ENCODE results near the gene MAD2L1.
A peak's percentile ranks its signal among the peaks of the same experiment; 100 is the strongest.
"Not testable (repeated sequence)": the region's sequence is repeated elsewhere in the genome, so short reads cannot be mapped to it uniquely, and the experiment has no call there.

MAD2L1 gene

GRCh38 chr4:120071192-120071795, 4.6 kb upstream of the MAD2L1 start:
- peaks cover 2% of the 10 kb centered on the region for H3K36me3 Mint-ChIP-seq
- no peaks in the 10 kb centered on the region for H3K9me3 Mint-ChIP-seq (ENCODE audit: low read depth)
- no peak overlapping the region for H3K4me3 Mint-ChIP-seq
- H3K27ac Mint-ChIP-seq, result no peak overlapping the region
- H3K27me3 Mint-ChIP-seq, result no peaks in the 10 kb centered on the region
- H3K4me1 Mint-ChIP-seq (ENCODE audit: low read depth), result peaks cover 35% of the 10 kb centered on the region

- Mint-ChIP-seq H3K4me3 (peak overlapping the region; percentile 13), H3K36me3 (peaks cover 2% of the 10 kb centered on the region), H3K9me3 (ENCODE audit: low read depth) (no peaks in the 10 kb centered on the region), H3K4me1 (ENCODE audit: low read depth) (peaks cover 46% of the 10 kb centered on the region), H3K27me3 (no peaks in the 10 kb centered on the region), H3K27ac (peak overlapping the region; percentile 64)
Observed at GRCh38 chr4:120070196-120070595, 3.5 kb upstream of the MAD2L1 start.

GRCh38 chr4:120065974-120066516, 603 bp downstream of the MAD2L1 start:
- Mint-ChIP-seq H3K36me3 (peaks cover 10% of the 10 kb centered on the region), H3K4me3 (peak overlapping the region; percentile 99), H3K27me3 (no peaks in the 10 kb centered on the region), H3K4me1 (ENCODE audit: low read depth) (peaks cover 67% of the 10 kb centered on the region), H3K27ac (peak overlapping the region; percentile 99), H3K9me3 (ENCODE audit: low read depth) (no peaks in the 10 kb centered on the region)

DNA sequence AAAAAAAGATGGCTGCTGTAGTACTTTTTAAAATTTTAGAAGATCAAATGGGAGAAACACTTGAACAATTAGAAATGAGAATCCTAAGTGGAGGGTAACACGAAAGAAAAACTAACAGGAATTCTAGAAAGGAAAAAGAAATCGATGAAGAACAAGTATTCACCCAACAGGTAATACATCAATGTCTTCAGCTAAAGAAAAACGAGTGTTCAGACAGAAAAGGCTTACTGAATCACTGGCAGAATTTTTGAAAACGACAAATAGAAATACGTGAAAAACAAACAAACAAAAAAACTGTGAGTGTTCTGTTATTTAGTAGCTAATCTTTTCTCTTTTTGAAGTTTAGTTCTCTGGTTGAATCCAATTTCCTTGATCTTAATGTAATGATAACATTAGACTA, 1.8 kb downstream of the MAD2L1 start:
- peaks cover 62% of the 10 kb centered on the region for H3K4me1 Mint-ChIP-seq (ENCODE audit: low read depth)
- no peaks in the 10 kb centered on the region for H3K9me3 Mint-ChIP-seq (ENCODE audit: low read depth)
- no peaks in the 10 kb centered on the region for H3K27me3 Mint-ChIP-seq
- H3K4me3 Mint-ChIP-seq, result peak overlapping the region; percentile 99
- H3K36me3 Mint-ChIP-seq, result peaks cover 10% of the 10 kb centered on the region
- peak overlapping the region; percentile 77 for H3K27ac Mint-ChIP-seq

- H3K9me3 Mint-ChIP-seq (ENCODE audit: low read depth); H3K27me3 Mint-ChIP-seq; H3K4me3 Mint-ChIP-seq: not testable (repeated sequence)
- peaks cover 52% of the 10 kb centered on the region for H3K4me1 Mint-ChIP-seq (ENCODE audit: low read depth)
- H3K27ac Mint-ChIP-seq, result peak overlapping the region; percentile 64
- peaks cover 17% of the 10 kb centered on the region for H3K36me3 Mint-ChIP-seq
Observed at GRCh38 chr4:120063711-120064110, 2.9 kb downstream of the MAD2L1 start.

GRCh38 chr4:120062663-120063195, 3.9 kb downstream of the MAD2L1 start:
- Mint-ChIP-seq H3K27me3 (no peaks in the 10 kb centered on the region), H3K4me3 (peak overlapping the region; percentile 4), H3K9me3 (ENCODE audit: low read depth) (no peaks in the 10 kb centered on the region), H3K27ac (peak overlapping the region; percentile 50), H3K4me1 (ENCODE audit: low read depth) (peaks cover 46% of the 10 kb centered on the region), H3K36me3 (peaks cover 17% of the 10 kb centered on the region)

DNA sequence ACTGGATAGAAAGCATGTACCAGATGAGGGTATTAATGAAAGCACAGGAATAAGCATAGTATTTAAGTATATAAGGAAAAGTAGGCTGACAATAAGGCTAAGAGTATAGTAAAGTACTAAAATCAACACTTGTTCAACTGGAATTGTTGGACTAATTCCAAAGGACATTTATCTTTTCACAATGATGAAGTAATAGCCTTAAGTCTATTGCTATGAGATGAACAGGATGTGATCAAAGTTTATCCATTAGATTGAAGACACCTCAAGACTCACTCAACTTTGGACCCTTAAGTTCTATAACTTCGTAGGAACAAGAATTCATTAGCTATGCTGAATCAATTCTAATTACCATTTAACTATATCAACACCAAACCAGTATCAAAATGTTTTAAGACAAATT, 7.6 kb downstream of the MAD2L1 start:
- Mint-ChIP-seq H3K27ac (no peak overlapping the region), H3K4me1 (ENCODE audit: low read depth) (peaks cover 18% of the 10 kb centered on the region), H3K9me3 (ENCODE audit: low read depth) (no peaks in the 10 kb centered on the region), H3K36me3 (peaks cover 21% of the 10 kb centered on the region), H3K27me3 (no peaks in the 10 kb centered on the region), H3K4me3 (no peak overlapping the region)

- H3K4me3 Mint-ChIP-seq, result no peak overlapping the region
- no peaks in the 10 kb centered on the region for H3K27me3 Mint-ChIP-seq
- peaks cover 18% of the 10 kb centered on the region for H3K36me3 Mint-ChIP-seq
- H3K4me1 Mint-ChIP-seq (ENCODE audit: low read depth), result peaks cover 6% of the 10 kb centered on the region
- no peak overlapping the region for H3K27ac Mint-ChIP-seq
- no peaks in the 10 kb centered on the region for H3K9me3 Mint-ChIP-seq (ENCODE audit: low read depth)
Observed at GRCh38 chr4:120057416-120057815, 9.2 kb downstream of the MAD2L1 start.

GRCh38 chr4:120056246-120056645, 10.4 kb downstream of the MAD2L1 start:
- Mint-ChIP-seq H3K4me1 (ENCODE audit: low read depth) (no peaks in the 10 kb centered on the region), H3K27ac (no peak overlapping the region), H3K27me3 (no peaks in the 10 kb centered on the region), H3K36me3 (peaks cover 14% of the 10 kb centered on the region), H3K9me3 (ENCODE audit: low read depth) (no peaks in the 10 kb centered on the region), H3K4me3 (no peak overlapping the region)

DNA sequence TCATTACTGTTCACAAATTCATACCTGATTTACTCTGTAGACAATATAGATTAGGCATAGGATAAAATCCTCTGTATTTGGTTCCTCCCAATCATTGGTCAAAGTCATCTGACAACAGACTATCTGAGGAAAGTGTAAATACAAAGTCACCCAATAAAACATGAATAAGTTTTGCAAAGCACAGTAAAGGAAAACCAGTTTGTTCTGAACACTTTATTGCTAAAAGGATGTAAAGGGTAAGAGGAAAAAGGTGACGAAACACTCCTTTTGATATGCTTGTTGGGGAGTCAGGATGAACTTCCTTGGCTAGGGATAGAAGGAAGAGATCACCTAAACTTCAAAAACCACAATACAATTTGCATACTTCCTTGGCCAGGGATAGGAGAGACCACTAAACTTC, 10.9 kb downstream of the MAD2L1 start:
- H3K27me3 Mint-ChIP-seq, result no peaks in the 10 kb centered on the region
- no peaks in the 10 kb centered on the region for H3K4me1 Mint-ChIP-seq (ENCODE audit: low read depth)
- no peak overlapping the region for H3K4me3 Mint-ChIP-seq
- H3K9me3 Mint-ChIP-seq (ENCODE audit: low read depth), result no peaks in the 10 kb centered on the region
- H3K27ac Mint-ChIP-seq, result no peak overlapping the region
- H3K36me3 Mint-ChIP-seq, result peaks cover 14% of the 10 kb centered on the region

- Mint-ChIP-seq H3K36me3 (peaks cover 14% of the 10 kb centered on the region), H3K27me3 (no peaks in the 10 kb centered on the region), H3K27ac (no peak overlapping the region), H3K4me1 (ENCODE audit: low read depth) (no peaks in the 10 kb centered on the region), H3K9me3 (ENCODE audit: low read depth) (no peaks in the 10 kb centered on the region), H3K4me3 (no peak overlapping the region)
Observed at GRCh38 chr4:120055162-120055561, 11.5 kb downstream of the MAD2L1 start.

DNA sequence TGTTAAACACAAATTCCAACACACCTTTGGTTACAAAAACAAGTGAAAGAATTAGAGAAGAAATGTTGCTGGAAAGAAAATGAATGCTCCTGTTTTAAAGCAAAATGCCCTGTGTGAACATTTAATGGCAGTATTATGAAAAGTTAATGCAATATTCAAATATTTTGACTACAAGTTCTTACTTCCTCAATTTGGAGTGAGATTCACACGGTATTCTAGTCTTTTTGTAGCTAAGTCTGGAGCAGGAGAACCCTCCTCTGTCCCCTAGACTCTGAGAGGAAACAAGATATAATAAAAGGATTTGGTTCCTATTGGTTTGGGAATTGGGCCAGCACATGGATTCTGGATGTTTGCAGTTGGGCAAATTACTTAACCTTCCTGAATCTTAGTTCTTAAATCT, 12.7 kb downstream of the MAD2L1 start:
- Mint-ChIP-seq H3K4me3 (no peak overlapping the region), H3K27me3 (no peaks in the 10 kb centered on the region), H3K27ac (no peak overlapping the region), H3K9me3 (ENCODE audit: low read depth) (no peaks in the 10 kb centered on the region), H3K4me1 (ENCODE audit: low read depth) (no peaks in the 10 kb centered on the region), H3K36me3 (peaks cover 6% of the 10 kb centered on the region)

DNA sequence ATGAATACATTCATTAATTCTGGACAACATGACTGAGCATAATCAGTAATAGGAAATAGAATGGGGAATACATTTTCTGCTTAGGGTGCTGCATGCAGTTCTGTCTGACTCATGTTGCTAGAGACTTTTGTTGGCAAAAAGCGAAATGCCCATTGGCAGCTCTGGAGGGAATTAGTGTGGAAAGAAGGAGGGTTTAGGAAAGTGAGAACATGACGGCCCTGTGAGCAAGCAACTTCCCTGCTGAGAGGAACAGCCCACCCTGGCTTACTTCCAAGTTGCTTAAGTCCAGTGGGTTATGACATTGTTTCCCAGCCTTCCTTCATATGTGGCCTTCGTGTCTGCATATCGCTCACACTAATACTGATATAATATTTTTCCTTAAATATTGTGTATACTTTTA, 13.8 kb downstream of the MAD2L1 start:
- Mint-ChIP-seq H3K36me3 (peaks cover 4% of the 10 kb centered on the region), H3K4me1 (ENCODE audit: low read depth) (no peaks in the 10 kb centered on the region), H3K4me3 (no peak overlapping the region), H3K27ac (no peak overlapping the region), H3K27me3 (no peaks in the 10 kb centered on the region), H3K9me3 (ENCODE audit: low read depth) (no peaks in the 10 kb centered on the region)

GRCh38 chr4:120051253-120051652, 15.4 kb downstream of the MAD2L1 start:
- Mint-ChIP-seq H3K4me3 (no peak overlapping the region), H3K36me3 (peaks cover 4% of the 10 kb centered on the region), H3K27me3 (no peaks in the 10 kb centered on the region), H3K9me3 (ENCODE audit: low read depth) (no peaks in the 10 kb centered on the region), H3K27ac (no peak overlapping the region), H3K4me1 (ENCODE audit: low read depth) (no peaks in the 10 kb centered on the region)

DNA sequence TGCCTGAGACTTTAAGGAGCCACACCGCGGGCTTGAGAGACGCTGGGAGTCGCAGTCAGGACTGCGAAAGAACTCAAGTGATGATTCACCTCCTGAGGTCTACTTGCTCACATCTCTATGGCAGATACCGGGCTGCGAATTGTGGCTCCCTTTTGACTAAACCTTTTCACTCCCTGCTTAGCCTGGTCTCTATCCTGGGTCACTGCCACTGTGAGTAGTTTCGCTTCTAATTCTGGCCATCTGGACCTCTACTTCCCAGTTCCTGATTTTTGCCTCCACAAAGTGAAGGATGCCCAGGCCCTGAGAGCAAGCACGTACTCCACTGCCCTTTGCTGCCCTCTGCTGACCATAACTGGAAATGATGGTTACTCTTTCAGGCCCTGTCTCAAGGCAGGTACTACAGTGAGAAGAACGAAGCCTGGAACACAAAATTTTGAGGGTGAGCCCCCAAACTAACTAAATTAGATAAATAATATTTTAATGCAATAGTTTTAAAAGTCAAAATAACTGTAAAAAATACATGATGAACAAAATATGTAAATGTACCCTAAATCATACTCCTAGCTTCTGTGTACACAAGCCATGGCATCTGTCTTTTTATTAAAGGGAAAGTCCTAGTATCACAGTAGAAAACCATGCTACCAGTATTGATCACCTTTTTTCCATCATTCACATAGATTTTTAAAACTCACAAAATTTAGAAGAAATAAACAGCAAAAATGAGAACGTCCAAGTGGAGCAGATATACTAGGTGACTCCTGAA, 16.7 kb downstream of the MAD2L1 start:
- H3K27ac Mint-ChIP-seq, result no peak overlapping the region

More for the DNA sequence above, 16.7 kb downstream of the MAD2L1 start:
- Mint-ChIP-seq H3K4me1 (ENCODE audit: low read depth) (no peaks in the 10 kb centered on the region), H3K4me3 (no peak overlapping the region), H3K36me3 (peaks cover under 1% of the 10 kb centered on the region), H3K9me3 (ENCODE audit: low read depth) (no peaks in the 10 kb centered on the region), H3K27me3 (no peaks in the 10 kb centered on the region)
